HCT116 (cell line): Measurements from ENCODE around the gene DYNLRB2. TPM values are rescaled to one million over a fixed set of nuclear protein-coding genes. Genes with fewer than 3 reads are reported as not detected.

Experiments used
- ATAC-seq: fragments of 200-7000 bp; cut with Tn5 transposase; 2 replicates; pipeline ENCODE4 v1.9.1; 2020; ENCODE audit warnings: mild to moderate bottlenecking, moderate library complexity
- BruUV-seq: library from RNA; stranded (reverse); fragments of 400-500 nt; replicated peaks from 2 replicates; lab custom pipeline; 2021; lab: Mats Ljungman, UMichigan
- CTCF ChIA-PET: fragments of 300-600 bp; sonication (Branson Sonifier 250); formaldehyde crosslinking; loops from one replicate; lab custom pipeline; 2021; ENCODE audit warnings: antibody characterized with exemption; lab: Charles Lee
- POLR2A ChIA-PET: fragments of 300-600, 350-600 bp; sonication (Branson Sonifier 250); formaldehyde crosslinking; loops from one replicate; lab custom pipeline; 2021; ENCODE audit warnings: antibody characterized with exemption; lab: Charles Lee
- RAD21 ChIA-PET, 2 experiments: fragments of 300-600 bp; sonication (Branson Sonifier 250); formaldehyde crosslinking; loops; one replicate each; lab custom pipeline; 2023; ENCODE audit warnings: low total read pairs in 2 of 2; ENCODE audit not compliant: uncharacterized antibody in 2 of 2, unreplicated experiment in 2 of 2, low non-redundant PET in 1 of 2; lab: Charles Lee
- DNase-seq: peaks from one replicate; pipeline ENCODE4 v3.0.0-alpha.2; 2010; ENCODE audit warnings: low read depth, low spot score
- H2AFZ ChIP-seq: fragments of 200-600 bp; shearing (Covaris generic), sonication (generic); 2 replicates; pipeline ENCODE4 v1.6.1; 2017; ENCODE audit warnings: low read depth, mixed run types, mixed read lengths, antibody characterized with exemption, low read length; ENCODE audit not compliant: poor library complexity, severe bottlenecking
- H3K27ac ChIP-seq: 2 replicates; pipeline ENCODE4 v1.5.1; 2012; ENCODE audit warnings: low read depth, low read length
- H3K27me3 ChIP-seq: fragments of 200-600 bp; sonication (generic); 2 replicates; pipeline ENCODE4 v1.6.1; 2016; ENCODE audit warnings: mixed run types, low read length, mixed read lengths; ENCODE audit not compliant: insufficient read depth
- H3K36me3 ChIP-seq, 2 experiments: fragments of 200-500 bp in 1 of 2; fragments of 200-600 bp in 1 of 2; sonication (Bioruptor generic) in 1 of 2; sonication (generic) in 1 of 2; 2 replicates each; pipeline versions ENCODE4 v1.5.1 to v1.6.1; 2014 to 2016; ENCODE audit warnings: low read length in 2 of 2, inconsistent platforms in 1 of 2, mixed read lengths in 1 of 2, mixed run types in 1 of 2; ENCODE audit not compliant: insufficient read depth in 2 of 2, control insufficient read depth in 1 of 2
- H3K4me1 ChIP-seq, 2 experiments: fragments of 200-600 bp in 1 of 2; sonication (generic) in 1 of 2; 2 replicates each; pipeline versions ENCODE4 v1.5.1 to v1.6.1; 2012 to 2017; ENCODE audit warnings: low read length in 2 of 2, inconsistent platforms in 1 of 2, mild to moderate bottlenecking in 1 of 2, mixed read lengths in 1 of 2, mixed run types in 1 of 2, moderate library complexity in 1 of 2; ENCODE audit not compliant: insufficient read depth in 2 of 2, control insufficient read depth in 1 of 2
- H3K4me2 ChIP-seq: fragments of 200-600 bp; sonication (generic); 2 replicates; pipeline ENCODE4 v1.6.1; 2017; ENCODE audit warnings: mixed run types, low read length, mixed read lengths
- H3K4me3 ChIP-seq, 2 experiments: fragments of 200-600 bp in 1 of 2; sonication (generic) in 1 of 2; replicated peaks in 1 of 2; 2 replicates each; pipeline ENCODE4 v1.5.1; 2011 to 2016; ENCODE audit warnings: low read length in 2 of 2, control low read depth in 1 of 2, low read depth in 1 of 2, mild to moderate bottlenecking in 1 of 2, mixed read lengths in 1 of 2, mixed run types in 1 of 2
- H3K79me2 ChIP-seq: fragments of 200-600 bp; sonication (generic); 2 replicates; pipeline ENCODE4 v1.6.1; 2017; ENCODE audit warnings: mild to moderate bottlenecking, mixed run types, low read length, moderate library complexity, mixed read lengths; ENCODE audit not compliant: insufficient read depth
- H3K9ac ChIP-seq: fragments of 200-600 bp; sonication (generic); 2 replicates; pipeline ENCODE4 v1.6.1; 2016; ENCODE audit warnings: low read length, mixed read lengths
- H3K9me2 ChIP-seq: fragments of 200-600 bp; sonication (generic), shearing (Covaris generic); 2 replicates; pipeline ENCODE4 v1.6.1; 2017; ENCODE audit warnings: mixed run types, mild to moderate bottlenecking, moderate library complexity; ENCODE audit not compliant: insufficient read depth
- H3K9me3 ChIP-seq, 2 experiments: fragments of 200-500 bp in 1 of 2; fragments of 200-600 bp in 1 of 2; sonication (Bioruptor generic) in 1 of 2; sonication (generic) in 1 of 2; 2 replicates each; pipeline ENCODE4 v1.6.1; 2014 to 2017; ENCODE audit warnings: low read length in 2 of 2, mixed read lengths in 2 of 2, inconsistent platforms in 1 of 2, low read depth in 1 of 2, mild to moderate bottlenecking in 1 of 2, mixed run types in 1 of 2, moderate library complexity in 1 of 2; ENCODE audit not compliant: control insufficient read depth in 1 of 2, insufficient read depth in 1 of 2
- H4K20me1 ChIP-seq: fragments of 200-600 bp; sonication (generic), shearing (Covaris generic); 2 replicates; pipeline ENCODE4 v1.6.1; 2017; ENCODE audit warnings: mixed run types, mild to moderate bottlenecking, moderate library complexity; ENCODE audit not compliant: insufficient read depth
- ATF3 ChIP-seq: IDR thresholded peaks from 2 replicates; pipeline ENCODE4 v1.6.1; 2012
- CBX3 ChIP-seq: IDR thresholded peaks from 2 replicates; pipeline ENCODE4 v1.6.1; 2012; ENCODE audit warnings: low read depth
- CTCF ChIP-seq, 3 experiments: fragments of 200-600 bp in 1 of 3; sonication (generic) in 1 of 3; IDR thresholded peaks in 2 of 3; conservative IDR thresholded peaks in 1 of 3; 2 replicates each; pipeline ENCODE4 v1.5.1; 2012 to 2017; ENCODE audit warnings: low read depth in 2 of 3, low read length in 2 of 3, antibody characterized with exemption in 1 of 3, borderline replicate concordance in 1 of 3, control low read depth in 1 of 3, mild to moderate bottlenecking in 1 of 3, mixed read lengths in 1 of 3, mixed run types in 1 of 3, moderate library complexity in 1 of 3; ENCODE audit not compliant: insufficient read depth in 1 of 3
- EZH2 ChIP-seq: fragments of 200-600 bp; sonication (generic); IDR thresholded peaks from 2 replicates; pipeline ENCODE4 v1.6.1; 2017; ENCODE audit warnings: antibody characterized with exemption, mixed run types
- EZH2phosphoT487 ChIP-seq: fragments of 200-600 bp; IDR thresholded peaks from 2 replicates; pipeline ENCODE4 v1.6.1; 2018; ENCODE audit warnings: antibody characterized with exemption, borderline replicate concordance
- JUND ChIP-seq: IDR thresholded peaks from 2 replicates; pipeline ENCODE4 v1.6.1; 2012
- POLR2A ChIP-seq: IDR thresholded peaks from 2 replicates; pipeline ENCODE4 v1.7.0; 2011; ENCODE audit warnings: borderline replicate concordance; ENCODE audit not compliant: insufficient read depth, insufficient read length; ENCODE audit errors: extremely low read depth
- RAD21 ChIP-seq: IDR thresholded peaks from 2 replicates; pipeline ENCODE4 v1.6.1; 2012; ENCODE audit warnings: low read depth, mild to moderate bottlenecking
- TCF7L2 ChIP-seq: IDR thresholded peaks from 2 replicates; pipeline ENCODE4 v1.7.0; 2011; ENCODE audit warnings: borderline replicate concordance, inconsistent platforms; ENCODE audit not compliant: insufficient read depth, insufficient read length; ENCODE audit errors: extremely low read depth
- ZBTB33 ChIP-seq: IDR thresholded peaks from 2 replicates; pipeline ENCODE4 v1.6.1; 2011; ENCODE audit warnings: mild to moderate bottlenecking, low read length, moderate library complexity; ENCODE audit not compliant: insufficient replicate concordance; ENCODE audit errors: extremely low read depth
- ZFX ChIP-seq: fragments of 450-650 bp; IDR thresholded peaks from 2 replicates; pipeline ENCODE4 v1.6.1; 2017
- ZNF274 ChIP-seq: fragments of 200-500 bp; sonication (Bioruptor generic); IDR thresholded peaks from 2 replicates; pipeline ENCODE4 v1.6.1; 2014; ENCODE audit warnings: mild to moderate bottlenecking, low read depth, low read length, inconsistent platforms
- intact Hi-C: fragments of 100-400 bp; cut with micrococcal nuclease; formaldehyde crosslinking; loops from 2 replicates; pipeline ENCODE4 v1.10.0; 2022
- total RNA-seq: library from RNA; stranded (reverse); gene quantifications from one replicate; pipeline ENCODE4 v1.2.1, GENCODE V29; 2021; ENCODE audit not compliant: unreplicated experiment

DYNLRB2 gene
- total RNA-seq, 1 experiment from 2014 or later = not detected

- Histone ChIP-seq H3K27ac (no peak overlapping the region), H3K4me2 (no peak overlapping the region), H3K9me2 (no peaks in the 10 kb centered on the region)
- no peak for TF ChIP-seq TCF7L2
- TF ChIP-seq, all 23 proteins: peak for 0
- Histone ChIP-seq H3K4me1 (no peaks in the 10 kb centered on the region), H3K9me3 (no peaks in the 10 kb centered on the region; a peak in 1 of 4 replicates), H3K9ac (no peak overlapping the region), H3K36me3 (no peaks in the 10 kb centered on the region), H2AFZ (no peak overlapping the region), H4K20me1 (no peaks in the 10 kb centered on the region), H3K4me3 (no peak overlapping the region), H3K79me2 (no peaks in the 10 kb centered on the region), H3K27me3 (no peaks in the 10 kb centered on the region)
- CTCF ChIA-PET = no interaction called here
- POLR2A ChIA-PET = no interaction called here
- RAD21 ChIA-PET = no interaction called here
- intact Hi-C loops = no loop called here
- ATAC-seq (no peak), DNase-seq (no peak)
- no TSS peak for BruUV-seq
These were observed 25.4 kb upstream of the DYNLRB2 start for GRCh38 chr16:80515374-80515773.

GRCh38 chr16:80517846-80518245, 22.9 kb upstream of the DYNLRB2 start:
- H3K4me3 ChIP-seq = no peak overlapping the region
- POLR2A ChIA-PET = no interaction called here
- no peaks in the 10 kb centered on the region for H3K4me1 ChIP-seq
- H3K36me3 ChIP-seq = no peaks in the 10 kb centered on the region
- H4K20me1 ChIP-seq = no peaks in the 10 kb centered on the region
- H3K79me2 ChIP-seq = no peaks in the 10 kb centered on the region
- DNase-seq (no peak), ATAC-seq (no peak)
- TF ChIP-seq JUND = no peak
- TF ChIP-seq ZFX = no peak
- no peak for TF ChIP-seq ATF3
- no peak for TF ChIP-seq POLR2A
- no peak for TF ChIP-seq EZH2phosphoT487
- no peak for TF ChIP-seq CBX3
- no peak for TF ChIP-seq ZNF274
- no peak for TF ChIP-seq ZBTB33
- TF ChIP-seq EZH2 = no peak
- no peak for TF ChIP-seq RAD21
- no peak for TF ChIP-seq CTCF (IDR thresholded peaks at IDR 0.05 in 2 of 3, conservative IDR thresholded peaks at IDR 0.05 in 1 of 3; ENCODE audit: borderline replicate concordance in 1 of 3, insufficient read depth in 1 of 3, low read depth in 2 of 3, low read length in 2 of 3)
- CTCF ChIA-PET = no interaction called here
- no peak overlapping the region for H2AFZ ChIP-seq
- no peak overlapping the region for H3K9ac ChIP-seq
- no TSS peak for BruUV-seq
- no peaks in the 10 kb centered on the region for H3K9me2 ChIP-seq
- no peaks in the 10 kb centered on the region for H3K27me3 ChIP-seq
- intact Hi-C loops = no loop called here
- H3K4me2 ChIP-seq = no peak overlapping the region
- RAD21 ChIA-PET = no interaction called here
- no peaks in the 10 kb centered on the region for H3K9me3 ChIP-seq
- H3K27ac ChIP-seq = no peak overlapping the region
